ENCODE measurements around the gene UCN.
A peak's percentile ranks its signal among the peaks of the same experiment; 100 is the strongest.
"Not testable (repeated sequence)": the region's sequence is repeated elsewhere in the genome, so short reads cannot be mapped to it uniquely, and the experiment has no call there.

Gene UCN

GRCh38 chr2:27288610-27289009 is 19.6 kb downstream of the UCN start:
- DNase-seq, result no peak
- no peaks in the 10 kb centered on the region for H3K36me3 Mint-ChIP-seq
- H3K4me1 Mint-ChIP-seq, result no peaks in the 10 kb centered on the region
- no peak overlapping the region for H3K4me3 Mint-ChIP-seq
- no peaks in the 10 kb centered on the region for H3K9me3 Mint-ChIP-seq
- CTCF ChIA-PET, result interaction anchor here (1.1 kb wide), 2 partner anchors 14 to 18 kb away, joined by 3 to 10 read pairs; no protein-coding TSS in a partner anchor
- H3K27ac Mint-ChIP-seq, result no peak overlapping the region
- H3K27me3 Mint-ChIP-seq, result peaks cover 47% of the 10 kb centered on the region

GRCh38 chr2:27285481-27285880 is 22.8 kb downstream of the UCN start:
- H3K27me3 Mint-ChIP-seq, result peaks cover 55% of the 10 kb centered on the region
- CTCF ChIA-PET, result no interaction called here
- no peak for DNase-seq
- H3K4me1 Mint-ChIP-seq, result no peaks in the 10 kb centered on the region
- no peaks in the 10 kb centered on the region for H3K9me3 Mint-ChIP-seq
- no peak overlapping the region for H3K4me3 Mint-ChIP-seq
- H3K36me3 Mint-ChIP-seq, result no peaks in the 10 kb centered on the region
- H3K27ac Mint-ChIP-seq, result no peak overlapping the region

GRCh38 chr2:27284996-27285395 is 23.2 kb downstream of the UCN start:
- no peak for DNase-seq
- peaks cover 55% of the 10 kb centered on the region for H3K27me3 Mint-ChIP-seq
- H3K27ac Mint-ChIP-seq, result no peak overlapping the region
- H3K9me3 Mint-ChIP-seq, result no peaks in the 10 kb centered on the region
- H3K4me3 Mint-ChIP-seq, result no peak overlapping the region
- no peaks in the 10 kb centered on the region for H3K36me3 Mint-ChIP-seq
- peaks cover 1% of the 10 kb centered on the region for H3K4me1 Mint-ChIP-seq
- CTCF ChIA-PET, result interaction anchor here (0.7 kb wide), 1 partner anchor 13 kb away, joined by 3 read pairs; no protein-coding TSS in a partner anchor

GRCh38 chr2:27282892-27283291 is 25.4 kb downstream of the UCN start:
- Mint-ChIP-seq H3K27ac (no peak overlapping the region), H3K36me3 (no peaks in the 10 kb centered on the region), H3K9me3 (no peaks in the 10 kb centered on the region), H3K4me1 (peaks cover 4% of the 10 kb centered on the region), H3K27me3 (peaks cover 57% of the 10 kb centered on the region), H3K4me3 (no peak overlapping the region)
- CTCF ChIA-PET, result interaction anchor here (1.0 to 5.1 kb wide), 5 partner anchors 10 to 195 kb away, joined by 3 to 42 read pairs (median 6); no protein-coding TSS in a partner anchor
- DNase-seq, result no peak

GRCh38 chr2:27281855-27282559 is 26.2 kb downstream of the UCN start, which contains the start of gene TRIM54:
Gene TRIM54 (plus strand): TSS chr2:27282429. CDS start chr2:27282732, 303 bp downstream.
- H3K4me3 Mint-ChIP-seq, result no peak within 1 kb of the TSS
- no peak for DNase-seq
- peaks cover 4% of the 10 kb centered on the region for H3K4me1 Mint-ChIP-seq
- H3K27me3 Mint-ChIP-seq, result peaks cover 54% of the 10 kb centered on the region
- CTCF ChIA-PET, result interaction anchor here (0.8 to 5.2 kb wide), 9 partner anchors 9 to 320 kb away, joined by 3 to 42 read pairs (median 6); no protein-coding TSS in a partner anchor
- no peaks in the 10 kb centered on the region for H3K36me3 Mint-ChIP-seq
- H3K9me3 Mint-ChIP-seq, result no peaks in the 10 kb centered on the region
- peak within 1 kb of the TSS; percentile 47 for H3K27ac Mint-ChIP-seq

GRCh38 chr2:27281442-27281841 is 26.8 kb downstream of the UCN start:
- Mint-ChIP-seq H3K4me3 (no peak overlapping the region), H3K9me3 (no peaks in the 10 kb centered on the region), H3K27ac (no peak overlapping the region), H3K4me1 (peaks cover 4% of the 10 kb centered on the region), H3K27me3 (peaks cover 51% of the 10 kb centered on the region), H3K36me3 (no peaks in the 10 kb centered on the region)
- DNase-seq, result no peak
- CTCF ChIA-PET, result interaction anchor here (0.8 to 5.2 kb wide), 7 partner anchors 11 to 319 kb away, joined by 3 to 42 read pairs (median 14); no protein-coding TSS in a partner anchor

- Mint-ChIP-seq H3K36me3 (no peaks in the 10 kb centered on the region), H3K27me3 (peaks cover 55% of the 10 kb centered on the region), H3K9me3 (no peaks in the 10 kb centered on the region), H3K4me1 (peaks cover 4% of the 10 kb centered on the region), H3K4me3 (no peak overlapping the region), H3K27ac (no peak overlapping the region)
- CTCF ChIA-PET, result interaction anchor here (1.1 to 5.2 kb wide), 8 partner anchors 10 to 319 kb away, joined by 5 to 42 read pairs (median 16); partner anchors contain the start of gene SLC30A3
- no peak for DNase-seq
Measured at GRCh38 chr2:27280826-27281225, 27.4 kb downstream of the UCN start.

GRCh38 chr2:27278010-27278409 is 30.2 kb downstream of the UCN start:
- peaks cover 6% of the 10 kb centered on the region for H3K4me1 Mint-ChIP-seq
- no peak for DNase-seq
- no peak overlapping the region for H3K27ac Mint-ChIP-seq
- CTCF ChIA-PET, result interaction anchor here (5.1 to 5.2 kb wide), 2 partner anchors 28 to 178 kb away, joined by 28 to 42 read pairs; no protein-coding TSS in a partner anchor
- H3K27me3 Mint-ChIP-seq, result peaks cover 57% of the 10 kb centered on the region
- no peak overlapping the region for H3K4me3 Mint-ChIP-seq
- no peaks in the 10 kb centered on the region for H3K36me3 Mint-ChIP-seq
- no peaks in the 10 kb centered on the region for H3K9me3 Mint-ChIP-seq

- CTCF ChIA-PET, result no interaction called here
- Mint-ChIP-seq H3K4me1 (peaks cover 7% of the 10 kb centered on the region), H3K9me3 (no peaks in the 10 kb centered on the region), H3K4me3 (no peak within 1 kb of the TSS), H3K27ac (no peak within 1 kb of the TSS), H3K36me3 (no peaks in the 10 kb centered on the region), H3K27me3 (peaks cover 49% of the 10 kb centered on the region)
- no peak for DNase-seq
Measured at GRCh38 chr2:27275211-27276150, 32.8 kb downstream of the UCN start, which contains the start of gene DNAJC5G. Gene DNAJC5G (plus strand): TSS chr2:27275433. CDS start chr2:27276729, 1,296 bp downstream.

- H3K4me3 Mint-ChIP-seq, H3K4me1 Mint-ChIP-seq, DNase-seq, H3K9me3 Mint-ChIP-seq, H3K36me3 Mint-ChIP-seq: not testable (repeated sequence)
- Mint-ChIP-seq H3K27ac (peak overlapping the region; percentile 6), H3K27me3 (peaks cover 37% of the 10 kb centered on the region)
- CTCF ChIA-PET, result interaction anchor here (0.5 to 2.5 kb wide), 5 partner anchors 8 to 105 kb away, joined by 3 to 7 read pairs (median 4); partner anchors contain the start of gene TRIM54
Measured at GRCh38 chr2:27272537-27273522, 35.4 kb downstream of the UCN start.

- peaks cover 32% of the 10 kb centered on the region for H3K27me3 Mint-ChIP-seq
- H3K4me1 Mint-ChIP-seq, result peaks cover 3% of the 10 kb centered on the region
- H3K4me3 Mint-ChIP-seq, result no peak overlapping the region
- no peak overlapping the region for H3K27ac Mint-ChIP-seq
- CTCF ChIA-PET, result interaction anchor here (1.0 to 2.5 kb wide), 6 partner anchors 8 to 31 kb away, joined by 3 to 14 read pairs (median 4); no protein-coding TSS in a partner anchor
- no peaks in the 10 kb centered on the region for H3K9me3 Mint-ChIP-seq
- H3K36me3 Mint-ChIP-seq, result no peaks in the 10 kb centered on the region
- no peak for DNase-seq
Measured at GRCh38 chr2:27271631-27272340, 36.5 kb downstream of the UCN start.

GRCh38 chr2:27270670-27271069 is 37.6 kb downstream of the UCN start:
- CTCF ChIA-PET, result interaction anchor here (0.9 to 2.4 kb wide), 4 partner anchors 9 to 18 kb away, joined by 3 to 14 read pairs (median 3); no protein-coding TSS in a partner anchor
- Mint-ChIP-seq H3K4me3 (no peak overlapping the region), H3K36me3 (no peaks in the 10 kb centered on the region), H3K27ac (no peak overlapping the region), H3K4me1 (peaks cover 3% of the 10 kb centered on the region), H3K27me3 (peaks cover 25% of the 10 kb centered on the region), H3K9me3 (no peaks in the 10 kb centered on the region)
- DNase-seq, result no peak
